MM.1S (cell line): ENCODE results near the gene FAXDC2.

Experiments used
- DNase-seq: peaks from one replicate; pipeline ENCODE4 v3.0.0-alpha.2; 2015
- H2AFZ ChIP-seq: fragments of 300-600 bp; sonication (generic); 2 replicates; pipeline ENCODE4 v1.6.0; 2016; ENCODE audit warnings: antibody characterized with exemption, low read length
- H3F3A ChIP-seq: fragments of 300-600 bp; sonication (generic); 2 replicates; pipeline ENCODE4 v1.6.1; 2016; ENCODE audit warnings: mild to moderate bottlenecking, antibody characterized with exemption, low read length, moderate library complexity, mixed read lengths; ENCODE audit not compliant: insufficient read depth
- H3K27ac ChIP-seq: fragments of 300-600 bp; sonication (generic); 2 replicates; pipeline ENCODE4 v1.5.1; 2016; ENCODE audit warnings: mild to moderate bottlenecking, low read length
- H3K27me3 ChIP-seq: fragments of 300-600 bp; sonication (generic); replicated peaks from 2 replicates; pipeline ENCODE4 v1.6.0; 2016; ENCODE audit warnings: low read length; ENCODE audit not compliant: insufficient read depth
- H3K36me3 ChIP-seq: fragments of 300-600 bp; sonication (generic); replicated peaks from 2 replicates; pipeline ENCODE4 v1.6.1; 2016; ENCODE audit warnings: mild to moderate bottlenecking, low read length, mixed read lengths; ENCODE audit not compliant: insufficient read depth
- H3K4me1 ChIP-seq: fragments of 300-600 bp; sonication (generic); 2 replicates; pipeline ENCODE4 v1.6.1; 2016; ENCODE audit warnings: low read length, mixed read lengths
- H3K4me2 ChIP-seq: fragments of 300-600 bp; sonication (generic); 2 replicates; pipeline ENCODE4 v1.6.0; 2016; ENCODE audit warnings: low read depth, low read length
- H3K4me3 ChIP-seq: fragments of 300-600 bp; sonication (generic); 2 replicates; pipeline ENCODE4 v1.5.1; 2016; ENCODE audit warnings: low read length, mixed read lengths
- H3K79me2 ChIP-seq: fragments of 300-600 bp; sonication (generic); 2 replicates; pipeline ENCODE4 v1.6.1; 2016; ENCODE audit warnings: mixed run types, low read length, mixed read lengths
- H3K9ac ChIP-seq: fragments of 300-600 bp; sonication (generic); 2 replicates; pipeline ENCODE4 v1.6.1; 2016; ENCODE audit warnings: low read length, mixed read lengths
- H3K9me2 ChIP-seq: fragments of 300-600 bp; sonication (generic); replicated peaks from 2 replicates; pipeline ENCODE4 v1.6.1; 2016; ENCODE audit warnings: mild to moderate bottlenecking, low read length, mixed read lengths; ENCODE audit not compliant: insufficient read depth
- H3K9me3 ChIP-seq: fragments of 300-600 bp; sonication (generic); replicated peaks from 2 replicates; pipeline ENCODE4 v1.6.1; 2016; ENCODE audit warnings: mild to moderate bottlenecking, low read length, mixed read lengths; ENCODE audit not compliant: insufficient read depth
- H4K20me1 ChIP-seq: fragments of 300-600 bp; sonication (generic); 2 replicates; pipeline ENCODE4 v1.6.1; 2016; ENCODE audit warnings: mild to moderate bottlenecking, low read length, moderate library complexity, mixed read lengths; ENCODE audit not compliant: insufficient read depth
- EZH2 ChIP-seq: fragments of 300-600 bp; sonication (generic); optimal IDR thresholded peaks from 2 replicates; pipeline ENCODE3; 2017; ENCODE audit warnings: low read depth, mild to moderate bottlenecking, antibody characterized with exemption, low read length, mixed read lengths
- EZH2phosphoT487 ChIP-seq: fragments of 300-600 bp; sonication (generic); IDR thresholded peaks from 2 replicates; pipeline ENCODE4 v1.6.1; 2018; ENCODE audit warnings: antibody characterized with exemption, low read length
- TF ChIP-seq, protein P1 (sequence below): fragments of 300-600 bp; sonication (generic); IDR thresholded peaks from 2 replicates; pipeline ENCODE4 v1.5.1; 2016; ENCODE audit warnings: antibody characterized with exemption, low read length, mixed read lengths

Gene FAXDC2

DNA sequence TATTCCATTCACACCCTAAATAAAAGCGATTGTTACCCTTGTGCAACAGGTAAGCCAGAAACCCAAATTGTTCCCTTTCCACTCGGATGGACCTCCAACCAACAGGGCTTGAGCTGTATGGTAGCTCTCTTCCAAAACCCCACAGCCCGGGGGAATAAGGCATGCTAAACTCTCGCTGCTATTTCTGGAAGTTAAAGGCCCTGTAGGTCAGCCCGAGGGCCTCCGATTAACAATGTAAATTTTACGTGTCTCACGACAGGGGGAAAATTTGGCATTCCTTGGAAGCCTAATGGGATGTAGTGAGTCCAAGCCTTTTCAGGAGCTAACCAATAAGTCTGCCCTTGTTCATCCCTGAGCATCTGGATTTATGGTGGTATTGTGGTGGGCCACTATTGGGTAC is 34.0 kb upstream of the FAXDC2 start:
- no peak for TF ChIP-seq EZH2
- TF ChIP-seq, protein P1, sequence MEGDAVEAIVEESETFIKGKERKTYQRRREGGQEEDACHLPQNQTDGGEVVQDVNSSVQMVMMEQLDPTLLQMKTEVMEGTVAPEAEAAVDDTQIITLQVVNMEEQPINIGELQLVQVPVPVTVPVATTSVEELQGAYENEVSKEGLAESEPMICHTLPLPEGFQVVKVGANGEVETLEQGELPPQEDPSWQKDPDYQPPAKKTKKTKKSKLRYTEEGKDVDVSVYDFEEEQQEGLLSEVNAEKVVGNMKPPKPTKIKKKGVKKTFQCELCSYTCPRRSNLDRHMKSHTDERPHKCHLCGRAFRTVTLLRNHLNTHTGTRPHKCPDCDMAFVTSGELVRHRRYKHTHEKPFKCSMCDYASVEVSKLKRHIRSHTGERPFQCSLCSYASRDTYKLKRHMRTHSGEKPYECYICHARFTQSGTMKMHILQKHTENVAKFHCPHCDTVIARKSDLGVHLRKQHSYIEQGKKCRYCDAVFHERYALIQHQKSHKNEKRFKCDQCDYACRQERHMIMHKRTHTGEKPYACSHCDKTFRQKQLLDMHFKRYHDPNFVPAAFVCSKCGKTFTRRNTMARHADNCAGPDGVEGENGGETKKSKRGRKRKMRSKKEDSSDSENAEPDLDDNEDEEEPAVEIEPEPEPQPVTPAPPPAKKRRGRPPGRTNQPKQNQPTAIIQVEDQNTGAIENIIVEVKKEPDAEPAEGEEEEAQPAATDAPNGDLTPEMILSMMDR: no peak
- no peak for TF ChIP-seq EZH2phosphoT487
- no peaks in the 10 kb centered on the region for H3F3A ChIP-seq
- no peaks in the 10 kb centered on the region for H3K9me3 ChIP-seq
- H3K27me3 ChIP-seq: no peaks in the 10 kb centered on the region
- H3K79me2 ChIP-seq: no peaks in the 10 kb centered on the region
- H3K27ac ChIP-seq: no peak overlapping the region
- H2AFZ ChIP-seq: no peak overlapping the region
- no peaks in the 10 kb centered on the region for H3K9me2 ChIP-seq
- no peaks in the 10 kb centered on the region for H4K20me1 ChIP-seq
- no peak overlapping the region for H3K4me3 ChIP-seq
- no peak for DNase-seq
- H3K36me3 ChIP-seq: peaks cover 18% of the 10 kb centered on the region
- H3K9ac ChIP-seq: no peak overlapping the region
- H3K4me1 ChIP-seq: no peaks in the 10 kb centered on the region
- no peak overlapping the region for H3K4me2 ChIP-seq

DNA sequence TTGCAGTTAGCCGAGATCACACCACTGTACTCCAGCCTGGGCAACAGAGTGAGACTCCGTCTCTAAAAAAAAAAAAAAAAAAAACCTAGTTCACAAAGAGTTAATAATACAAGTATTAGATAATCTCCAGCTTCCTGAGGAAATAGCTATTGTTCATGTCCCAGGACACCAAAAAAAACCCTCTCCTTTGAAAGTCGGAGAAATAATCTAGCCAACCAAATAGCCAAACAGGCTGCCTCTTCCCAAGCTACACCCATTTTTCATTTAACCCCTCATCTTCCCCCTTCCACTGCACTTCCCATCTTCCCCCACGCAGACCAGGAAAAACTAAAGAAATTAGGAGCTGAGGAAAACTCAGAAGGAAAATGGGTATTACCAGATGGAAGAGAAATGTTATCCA is 31.6 kb upstream of the FAXDC2 start:
- peaks cover 7% of the 10 kb centered on the region for H3K36me3 ChIP-seq
- no peaks in the 10 kb centered on the region for H3K9me2 ChIP-seq
- H3K79me2 ChIP-seq: no peaks in the 10 kb centered on the region
- H2AFZ ChIP-seq: no peak overlapping the region
- no peaks in the 10 kb centered on the region for H4K20me1 ChIP-seq
- no peak overlapping the region for H3K4me3 ChIP-seq
- H3K27ac ChIP-seq: no peak overlapping the region
- no peak overlapping the region for H3K9ac ChIP-seq
- H3F3A ChIP-seq: no peaks in the 10 kb centered on the region; the same call in 1 of the 2 replicates
- H3K9me3 ChIP-seq: no peaks in the 10 kb centered on the region
- H3K4me1 ChIP-seq: no peaks in the 10 kb centered on the region
- TF ChIP-seq, protein P1: no peak
- no peak for TF ChIP-seq EZH2phosphoT487
- TF ChIP-seq EZH2: no peak
- no peak overlapping the region for H3K4me2 ChIP-seq
- no peak for DNase-seq
- H3K27me3 ChIP-seq: no peaks in the 10 kb centered on the region

DNA sequence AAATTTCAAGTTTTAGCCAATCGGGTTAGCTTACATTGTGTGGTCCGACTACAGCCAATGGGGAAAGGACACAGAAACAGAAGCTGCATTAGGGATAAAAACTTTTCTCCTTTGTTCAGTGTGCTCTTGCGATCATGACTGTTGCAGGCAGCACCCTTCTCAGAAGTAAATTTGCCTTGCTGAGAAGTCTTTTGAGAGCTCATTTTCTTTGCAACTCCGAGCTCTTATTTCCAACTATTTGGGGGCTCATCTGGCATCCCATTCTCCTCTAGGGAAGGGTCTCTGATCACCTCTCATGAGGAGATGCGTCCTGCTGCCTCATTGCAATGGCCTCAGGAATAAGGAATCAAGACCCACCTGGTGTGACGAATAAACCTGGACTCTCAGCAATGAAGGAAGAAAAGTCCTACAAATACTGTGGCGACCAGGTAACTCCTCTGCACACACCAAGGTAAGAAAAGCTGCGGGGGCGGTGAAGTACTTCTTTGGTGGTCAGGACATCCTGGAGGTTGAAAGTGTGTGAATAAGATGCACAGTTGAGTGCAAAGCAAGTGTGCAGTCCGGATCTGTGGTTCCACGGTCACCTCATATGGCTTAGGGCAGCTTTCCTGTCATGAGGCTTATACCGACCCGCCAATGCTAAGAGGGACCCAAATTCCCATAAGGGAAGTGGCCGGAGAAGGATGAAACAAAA is 28.4 kb upstream of the FAXDC2 start:
- Histone ChIP-seq H3K4me1 (no peaks in the 10 kb centered on the region), H3K4me2 (no peak overlapping the region), H3K9me3 (no peaks in the 10 kb centered on the region), H3F3A (no peaks in the 10 kb centered on the region; the same call in 1 of the 2 replicates), H2AFZ (no peak overlapping the region), H4K20me1 (no peaks in the 10 kb centered on the region), H3K27ac (no peak overlapping the region), H3K36me3 (peaks cover 5% of the 10 kb centered on the region; the same call in 1 of the 2 replicates), H3K9me2 (no peaks in the 10 kb centered on the region), H3K27me3 (no peaks in the 10 kb centered on the region), H3K4me3 (no peak overlapping the region), H3K79me2 (no peaks in the 10 kb centered on the region), H3K9ac (no peak overlapping the region)
- no peak for TF ChIP-seq EZH2
- no peak for TF ChIP-seq EZH2phosphoT487
- TF ChIP-seq, protein P1: no peak
- no peak for DNase-seq
